GM23338 (cell line): Measurements from ENCODE around the gene DIP2C. TPM values are rescaled to one million over a fixed set of nuclear protein-coding genes. Genes with fewer than 3 reads are reported as not detected.

Experiments
- ATAC-seq: fragments of 200-7000 bp; cut with Tn5 transposase; 3 replicates; pipeline ENCODE4 v1.9.1; 2020
- DNase-seq: peaks from one replicate; pipeline ENCODE4 v3.0.0-alpha.2; 2015; ENCODE audit warnings: low spot score
- H2AFZ ChIP-seq: fragments of 200-600 bp; sonication (generic); 2 replicates; pipeline ENCODE4 v1.8.0; 2016; ENCODE audit warnings: antibody characterized with exemption, mild to moderate bottlenecking, moderate library complexity
- H3F3A ChIP-seq: fragments of 200-600 bp; sonication (generic); replicated peaks from 2 replicates; pipeline ENCODE4 v1.8.0; 2017; ENCODE audit warnings: antibody characterized with exemption, mixed run types, low read depth
- H3K27ac ChIP-seq: fragments of 200-600 bp; sonication (generic); 2 replicates; pipeline ENCODE4 v1.6.1; 2016; ENCODE audit warnings: low read depth
- H3K27me3 ChIP-seq: fragments of 200-600 bp; sonication (generic); 2 replicates; pipeline ENCODE4 v1.8.0; 2016; ENCODE audit warnings: mild to moderate bottlenecking, mixed run types, moderate library complexity; ENCODE audit not compliant: insufficient read depth
- H3K36me3 ChIP-seq: fragments of 200-600 bp; sonication (generic); 2 replicates; pipeline ENCODE4 v1.8.0; 2016; ENCODE audit warnings: mild to moderate bottlenecking; ENCODE audit not compliant: insufficient read depth
- H3K4me1 ChIP-seq: fragments of 200-600 bp; sonication (generic); 2 replicates; pipeline ENCODE4 v1.8.0; 2016; ENCODE audit warnings: mild to moderate bottlenecking, moderate library complexity; ENCODE audit not compliant: insufficient read depth
- H3K4me2 ChIP-seq: fragments of 200-600 bp; sonication (generic); 2 replicates; pipeline ENCODE4 v1.7.1; 2017; ENCODE audit warnings: mixed run types
- H3K4me3 ChIP-seq: fragments of 200-600 bp; sonication (generic); 2 replicates; pipeline ENCODE4 v1.6.1; 2016; ENCODE audit warnings: mixed run types
- H3K79me2 ChIP-seq: fragments of 200-600 bp; sonication (generic); replicated peaks from 2 replicates; pipeline ENCODE4 v1.8.0; 2017; ENCODE audit warnings: mild to moderate bottlenecking; ENCODE audit not compliant: insufficient read depth
- H3K9me2 ChIP-seq: fragments of 200-600 bp; sonication (generic); 2 replicates; pipeline ENCODE4 v1.8.0; 2017; ENCODE audit not compliant: insufficient read depth
- H4K20me1 ChIP-seq: fragments of 200-600 bp; sonication (generic); replicated peaks from 2 replicates; pipeline ENCODE4 v1.8.0; 2017; ENCODE audit warnings: mild to moderate bottlenecking; ENCODE audit not compliant: insufficient read depth
- H3K27ac Mint-ChIP-seq: 2 replicates; pipeline ENCODE4 v1.8.0; 2020; ENCODE audit warnings: inconsistent platforms, mild to moderate bottlenecking, moderate library complexity, mixed read lengths
- H3K27me3 Mint-ChIP-seq: 3 replicates; pipeline ENCODE4 v1.8.0; 2022; ENCODE audit warnings: low read depth, mild to moderate bottlenecking, moderate library complexity, mixed read lengths, inconsistent platforms; ENCODE audit not compliant: insufficient read depth, poor library complexity
- H3K36me3 Mint-ChIP-seq: 3 replicates; pipeline ENCODE4 v1.8.0; 2021; ENCODE audit warnings: low read depth, mild to moderate bottlenecking, inconsistent platforms, moderate library complexity, mixed read lengths
- H3K4me1 Mint-ChIP-seq: 3 replicates; pipeline ENCODE4 v1.8.0; 2020; ENCODE audit warnings: mild to moderate bottlenecking, inconsistent platforms, mixed read lengths
- H3K4me3 Mint-ChIP-seq: 3 replicates; pipeline ENCODE4 v1.8.0; 2021; ENCODE audit warnings: moderate library complexity, mild to moderate bottlenecking, inconsistent platforms, mixed read lengths
- H3K9me3 Mint-ChIP-seq: 3 replicates; pipeline ENCODE4 v1.8.0; 2020; ENCODE audit warnings: moderate library complexity, mild to moderate bottlenecking, inconsistent platforms, mixed read lengths
- CREB1 ChIP-seq: fragments of 250-450 bp; sonication (Bioruptor Pico); IDR thresholded peaks from 2 replicates; pipeline ENCODE4 v1.5.0; 2020; ENCODE audit warnings: low read depth, mild to moderate bottlenecking, moderate library complexity
- EZH2phosphoT487 ChIP-seq: fragments of 200-600 bp; sonication (generic); IDR thresholded peaks from one replicate; pipeline ENCODE4 v1.8.1; 2018; ENCODE audit warnings: antibody characterized with exemption; ENCODE audit not compliant: unreplicated experiment
- NANOG ChIP-seq: IDR thresholded peaks from 2 replicates; pipeline ENCODE4 v1.6.1; 2016; ENCODE audit warnings: antibody characterized with exemption, borderline replicate concordance
- ZNF114 ChIP-seq: fragments of 250-450 bp; sonication (Bioruptor Pico); IDR thresholded peaks from 2 replicates; pipeline ENCODE4 v1.5.0; 2020; ENCODE audit warnings: mild to moderate bottlenecking, moderate library complexity
- ZNF331 ChIP-seq: fragments of 250-450 bp; sonication (Bioruptor Pico); IDR thresholded peaks from 2 replicates; pipeline ENCODE4 v1.5.0; 2020; ENCODE audit warnings: low read depth, mild to moderate bottlenecking, moderate library complexity
- polyA plus RNA-seq: library from polyadenylated mRNA; unstranded; fragments of >200 nt; fragmentation: Nextera tagmentation; extraction: Ambion mirVana; gene quantifications from 2 replicates; pipeline ENCODE4 v1.2.1, GENCODE V29; 2016
- total RNA-seq: library from RNA; depleted of rRNA; stranded (reverse); fragments of >200 nt; shearing (Covaris generic); gene quantifications from 2 replicates; pipeline ENCODE4 v1.2.3, GENCODE V29; 2014
- TF ChIP-seq, protein P1 (sequence below), 2 experiments: fragments of 200-600 bp in 1 of 2; sonication (generic) in 1 of 2; conservative IDR thresholded peaks; 2 replicates each; pipeline versions ENCODE4 v1.5.1 to v1.6.1; 2016 to 2017; ENCODE audit warnings: antibody characterized with exemption in 2 of 2, low read depth in 2 of 2, mild to moderate bottlenecking in 2 of 2, moderate library complexity in 1 of 2
- TF ChIP-seq, protein P2 (sequence below): IDR thresholded peaks from one replicate; pipeline ENCODE4 v1.6.1; 2018; ENCODE audit warnings: antibody characterized with exemption; ENCODE audit not compliant: unreplicated experiment
- TF ChIP-seq, protein P3 (sequence below): IDR thresholded peaks from 2 replicates; pipeline ENCODE4 v1.6.1; 2016; ENCODE audit warnings: antibody characterized with exemption

The DIP2C gene
- total and polyA plus RNA-seq, 2 experiments from 2014 or later, result 5.1 to 7.7 TPM

DNA sequence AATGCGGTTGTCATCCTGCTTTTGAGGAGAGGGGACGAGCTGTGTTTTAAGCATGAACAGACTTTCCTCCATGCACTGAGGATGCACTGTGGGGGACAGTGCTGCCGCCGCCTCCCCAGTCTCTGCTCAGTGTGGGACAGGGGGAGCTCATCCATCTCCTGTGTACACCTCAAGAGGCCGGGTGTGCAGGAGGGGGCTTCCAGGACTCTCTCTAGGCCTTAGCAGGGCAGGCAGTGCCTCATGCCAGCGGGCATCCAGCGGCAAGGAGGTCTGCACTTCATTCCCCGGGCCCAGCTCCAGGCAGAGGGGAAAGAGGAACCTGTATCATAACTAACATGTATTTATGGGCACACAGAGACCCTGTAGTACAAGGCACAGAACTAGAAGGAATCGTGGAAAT lies 89.7 kb downstream of the DIP2C start:
- Mint-ChIP-seq H3K27ac (no peak overlapping the region), H3K4me3 (no peak overlapping the region), H3K9me3 (no peaks in the 10 kb centered on the region), H3K4me1 (peaks cover 37% of the 10 kb centered on the region), H3K27me3 (peaks cover 4% of the 10 kb centered on the region), H3K36me3 (no peaks in the 10 kb centered on the region)
- Histone ChIP-seq H3K4me3 (no peak overlapping the region), H3K79me2 (peaks cover 28% of the 10 kb centered on the region), H3K27ac (no peak overlapping the region), H3K36me3 (no peaks in the 10 kb centered on the region), H2AFZ (no peak overlapping the region), H3K4me2 (no peak overlapping the region), H3K27me3 (no peaks in the 10 kb centered on the region), H4K20me1 (peaks cover 6% of the 10 kb centered on the region), H3F3A (no peaks in the 10 kb centered on the region), H3K9me2 (no peaks in the 10 kb centered on the region), H3K4me1 (no peaks in the 10 kb centered on the region; the same call in 1 of the 2 replicates)
- TF ChIP-seq, protein P1, sequence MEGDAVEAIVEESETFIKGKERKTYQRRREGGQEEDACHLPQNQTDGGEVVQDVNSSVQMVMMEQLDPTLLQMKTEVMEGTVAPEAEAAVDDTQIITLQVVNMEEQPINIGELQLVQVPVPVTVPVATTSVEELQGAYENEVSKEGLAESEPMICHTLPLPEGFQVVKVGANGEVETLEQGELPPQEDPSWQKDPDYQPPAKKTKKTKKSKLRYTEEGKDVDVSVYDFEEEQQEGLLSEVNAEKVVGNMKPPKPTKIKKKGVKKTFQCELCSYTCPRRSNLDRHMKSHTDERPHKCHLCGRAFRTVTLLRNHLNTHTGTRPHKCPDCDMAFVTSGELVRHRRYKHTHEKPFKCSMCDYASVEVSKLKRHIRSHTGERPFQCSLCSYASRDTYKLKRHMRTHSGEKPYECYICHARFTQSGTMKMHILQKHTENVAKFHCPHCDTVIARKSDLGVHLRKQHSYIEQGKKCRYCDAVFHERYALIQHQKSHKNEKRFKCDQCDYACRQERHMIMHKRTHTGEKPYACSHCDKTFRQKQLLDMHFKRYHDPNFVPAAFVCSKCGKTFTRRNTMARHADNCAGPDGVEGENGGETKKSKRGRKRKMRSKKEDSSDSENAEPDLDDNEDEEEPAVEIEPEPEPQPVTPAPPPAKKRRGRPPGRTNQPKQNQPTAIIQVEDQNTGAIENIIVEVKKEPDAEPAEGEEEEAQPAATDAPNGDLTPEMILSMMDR (conservative IDR thresholded peaks at IDR 0.05; ENCODE audit: low read depth in 2 of 2), result no peak
- TF ChIP-seq EZH2phosphoT487 (no peak), CREB1 (CRISPR knock-in tag) (no peak), NANOG (no peak), ZNF114 (CRISPR knock-in tag) (no peak), ZNF331 (CRISPR knock-in tag) (no peak)
- TF ChIP-seq, protein P2, sequence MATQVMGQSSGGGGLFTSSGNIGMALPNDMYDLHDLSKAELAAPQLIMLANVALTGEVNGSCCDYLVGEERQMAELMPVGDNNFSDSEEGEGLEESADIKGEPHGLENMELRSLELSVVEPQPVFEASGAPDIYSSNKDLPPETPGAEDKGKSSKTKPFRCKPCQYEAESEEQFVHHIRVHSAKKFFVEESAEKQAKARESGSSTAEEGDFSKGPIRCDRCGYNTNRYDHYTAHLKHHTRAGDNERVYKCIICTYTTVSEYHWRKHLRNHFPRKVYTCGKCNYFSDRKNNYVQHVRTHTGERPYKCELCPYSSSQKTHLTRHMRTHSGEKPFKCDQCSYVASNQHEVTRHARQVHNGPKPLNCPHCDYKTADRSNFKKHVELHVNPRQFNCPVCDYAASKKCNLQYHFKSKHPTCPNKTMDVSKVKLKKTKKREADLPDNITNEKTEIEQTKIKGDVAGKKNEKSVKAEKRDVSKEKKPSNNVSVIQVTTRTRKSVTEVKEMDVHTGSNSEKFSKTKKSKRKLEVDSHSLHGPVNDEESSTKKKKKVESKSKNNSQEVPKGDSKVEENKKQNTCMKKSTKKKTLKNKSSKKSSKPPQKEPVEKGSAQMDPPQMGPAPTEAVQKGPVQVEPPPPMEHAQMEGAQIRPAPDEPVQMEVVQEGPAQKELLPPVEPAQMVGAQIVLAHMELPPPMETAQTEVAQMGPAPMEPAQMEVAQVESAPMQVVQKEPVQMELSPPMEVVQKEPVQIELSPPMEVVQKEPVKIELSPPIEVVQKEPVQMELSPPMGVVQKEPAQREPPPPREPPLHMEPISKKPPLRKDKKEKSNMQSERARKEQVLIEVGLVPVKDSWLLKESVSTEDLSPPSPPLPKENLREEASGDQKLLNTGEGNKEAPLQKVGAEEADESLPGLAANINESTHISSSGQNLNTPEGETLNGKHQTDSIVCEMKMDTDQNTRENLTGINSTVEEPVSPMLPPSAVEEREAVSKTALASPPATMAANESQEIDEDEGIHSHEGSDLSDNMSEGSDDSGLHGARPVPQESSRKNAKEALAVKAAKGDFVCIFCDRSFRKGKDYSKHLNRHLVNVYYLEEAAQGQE, result no peak
- TF ChIP-seq, protein P3, sequence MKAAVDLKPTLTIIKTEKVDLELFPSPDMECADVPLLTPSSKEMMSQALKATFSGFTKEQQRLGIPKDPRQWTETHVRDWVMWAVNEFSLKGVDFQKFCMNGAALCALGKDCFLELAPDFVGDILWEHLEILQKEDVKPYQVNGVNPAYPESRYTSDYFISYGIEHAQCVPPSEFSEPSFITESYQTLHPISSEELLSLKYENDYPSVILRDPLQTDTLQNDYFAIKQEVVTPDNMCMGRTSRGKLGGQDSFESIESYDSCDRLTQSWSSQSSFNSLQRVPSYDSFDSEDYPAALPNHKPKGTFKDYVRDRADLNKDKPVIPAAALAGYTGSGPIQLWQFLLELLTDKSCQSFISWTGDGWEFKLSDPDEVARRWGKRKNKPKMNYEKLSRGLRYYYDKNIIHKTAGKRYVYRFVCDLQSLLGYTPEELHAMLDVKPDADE, result no peak
- DNase-seq, result no peak
- ATAC-seq, result no peak
